GM12892 (cell line): Measurements from ENCODE around the gene NR3C2.

Experiments
- POLR2A ChIP-seq: IDR thresholded peaks from 2 replicates; pipeline ENCODE4 v1.6.1; 2011; ENCODE audit warnings: low read depth, low read length, control low read depth
- POLR2AphosphoS5 ChIP-seq: IDR thresholded peaks from 2 replicates; pipeline ENCODE4 v1.6.1; 2011; ENCODE audit warnings: low read depth, low read length, control low read depth
- TAF1 ChIP-seq: IDR thresholded peaks from 2 replicates; pipeline ENCODE4 v1.6.1; 2011; ENCODE audit warnings: low read depth, mild to moderate bottlenecking, control low read depth, low read length, borderline replicate concordance

DNA sequence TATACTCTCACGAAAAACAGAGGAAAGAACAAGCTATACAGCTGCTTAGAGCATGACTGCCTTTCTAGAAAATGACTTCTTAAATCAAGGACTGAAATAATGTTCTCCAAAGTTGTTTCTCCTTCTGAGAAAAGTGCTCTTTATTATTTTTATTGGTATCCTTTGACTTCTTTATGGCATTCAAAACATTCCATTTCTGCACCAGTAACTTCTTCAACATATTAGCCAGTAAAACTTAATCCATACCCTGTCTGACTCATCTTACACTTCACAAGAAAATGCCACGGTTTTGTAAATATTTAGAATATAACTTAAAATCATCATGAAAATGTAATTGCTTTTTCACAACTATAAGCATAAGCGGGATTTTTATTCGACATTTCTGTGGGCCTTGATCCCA lies 180.4 kb downstream of the NR3C2 start:
- TF ChIP-seq POLR2A (no peak), POLR2AphosphoS5 (no peak), TAF1 (no peak)
